Skeletal muscle tissue (tissue), 4 donors: Measurements from ENCODE around the gene OPN4. TPM values are rescaled to one million over a fixed set of nuclear protein-coding genes. Genes with fewer than 3 reads are reported as not detected.
"Not testable (repeated sequence)": the region's sequence is repeated elsewhere in the genome, so short reads cannot be mapped to it uniquely, and the experiment has no call there.

ENCODE experiments used
- H3K27ac ChIP-seq: one replicate; pipeline ENCODE4 v1.7.0; 2013; ENCODE audit warnings: mild to moderate bottlenecking, low read depth, low read length, inconsistent platforms
- H3K27me3 ChIP-seq, 3 donors: one replicate each; pipeline ENCODE4 v1.7.0; 2013; ENCODE audit warnings: low read length in 3 of 3; ENCODE audit not compliant: control insufficient read depth in 3 of 3, insufficient read depth in 3 of 3
- H3K36me3 ChIP-seq, 3 donors: one replicate each; pipeline ENCODE4 v1.7.0; 2013; ENCODE audit warnings: low read length in 3 of 3; ENCODE audit not compliant: control insufficient read depth in 3 of 3, insufficient read depth in 3 of 3
- H3K4me1 ChIP-seq, 3 donors: one replicate each; pipeline ENCODE4 v1.7.0; 2013; ENCODE audit warnings: low read length in 3 of 3, mild to moderate bottlenecking in 3 of 3; ENCODE audit not compliant: control insufficient read depth in 3 of 3, insufficient read depth in 3 of 3
- H3K4me3 ChIP-seq, 3 donors: one replicate each; pipeline ENCODE4 v1.7.0; 2013; ENCODE audit warnings: low read length in 3 of 3
- H3K9ac ChIP-seq, 3 donors: one replicate each; pipeline ENCODE4 v1.7.0; 2013; ENCODE audit warnings: low read length in 3 of 3, mild to moderate bottlenecking in 3 of 3, moderate library complexity in 2 of 3, low read depth in 1 of 3
- H3K9me3 ChIP-seq, 3 donors: one replicate each; pipeline ENCODE4 v1.7.0; 2013; ENCODE audit warnings: low read length in 3 of 3; ENCODE audit not compliant: control insufficient read depth in 3 of 3
- total RNA-seq: library from RNA; depleted of rRNA; stranded (reverse); fragments of >200 nt; gene quantifications from one replicate; pipeline ENCODE4 v1.2.3, GENCODE V29; 2014
- donor health status: Osteomylitis.

OPN4 gene
- total RNA-seq, 1 donor from 2014 or later = not detected

- H3K4me1 ChIP-seq = peaks cover 5 to 13% (median 9%) of the 10 kb centered on the region in 3 donors
- no peak overlapping the region for H3K27ac ChIP-seq
- H3K9ac ChIP-seq = peak overlapping the region; percentile 58 to 81 (median 68)
- no peaks in the 10 kb centered on the region for H3K9me3 ChIP-seq
- H3K27me3 ChIP-seq = no peaks in the 10 kb centered on the region
- H3K36me3 ChIP-seq = no peaks in the 10 kb centered on the region
- peak overlapping the region; percentile 46 to 75 (median 66) for H3K4me3 ChIP-seq
These were observed 22.1 kb upstream of the OPN4 start for GRCh38 chr10:86632009-86632800.

GRCh38 chr10:86632951-86633350 is 21.4 kb upstream of the OPN4 start:
- Histone ChIP-seq H3K27ac (no peak overlapping the region), H3K4me1 (peaks cover 5 to 13% (median 9%) of the 10 kb centered on the region in 3 donors), H3K9ac (no peak overlapping the region), H3K9me3 (no peaks in the 10 kb centered on the region), H3K36me3 (no peaks in the 10 kb centered on the region), H3K27me3 (no peaks in the 10 kb centered on the region), H3K4me3 (no peak overlapping the region)

- Histone ChIP-seq H3K4me1 (peaks cover under 1 to 10% (median 4%) of the 10 kb centered on the region in 3 donors), H3K27me3 (no peaks in the 10 kb centered on the region), H3K9ac (no peak overlapping the region), H3K9me3 (no peaks in the 10 kb centered on the region), H3K4me3 (no peak overlapping the region), H3K27ac (no peak overlapping the region), H3K36me3 (no peaks in the 10 kb centered on the region)
These were observed 18.9 kb upstream of the OPN4 start for GRCh38 chr10:86635402-86635801.

GRCh38 chr10:86636311-86636710 is 18.0 kb upstream of the OPN4 start:
- H3K27ac ChIP-seq = no peak overlapping the region
- no peaks in the 10 kb centered on the region for H3K27me3 ChIP-seq
- H3K36me3 ChIP-seq = no peaks in the 10 kb centered on the region
- no peaks in the 10 kb centered on the region for H3K9me3 ChIP-seq
- no peak overlapping the region for H3K4me3 ChIP-seq
- H3K9ac ChIP-seq = no peak overlapping the region
- peaks cover 0 to 9% (median 3%) of the 10 kb centered on the region in 3 donors for H3K4me1 ChIP-seq

- Histone ChIP-seq H3K27ac (no peak overlapping the region), H3K27me3 (no peaks in the 10 kb centered on the region), H3K9ac (no peak overlapping the region), H3K4me1 (peaks cover 13 to 18% (median 14%) of the 10 kb centered on the region in 3 donors), H3K9me3 (no peaks in the 10 kb centered on the region), H3K4me3 (no peak overlapping the region), H3K36me3 (no peaks in the 10 kb centered on the region)
These were observed 12.3 kb upstream of the OPN4 start for GRCh38 chr10:86642021-86642420.

- Histone ChIP-seq H3K4me3 (no peak overlapping the region), H3K9me3 (no peaks in the 10 kb centered on the region), H3K4me1 (peaks cover 13 to 18% (median 14%) of the 10 kb centered on the region in 3 donors), H3K27ac (peak overlapping the region; percentile 34), H3K27me3 (no peaks in the 10 kb centered on the region), H3K36me3 (no peaks in the 10 kb centered on the region), H3K9ac (peak overlapping the region in 1 of 3 donors; percentile 55)
These were observed 11.8 kb upstream of the OPN4 start for GRCh38 chr10:86642499-86642898.

- no peaks in the 10 kb centered on the region for H3K36me3 ChIP-seq
- H3K27me3 ChIP-seq = no peaks in the 10 kb centered on the region
- no peaks in the 10 kb centered on the region for H3K9me3 ChIP-seq
- H3K4me1 ChIP-seq = peaks cover 23 to 29% (median 25%) of the 10 kb centered on the region in 3 donors
- no peak overlapping the region for H3K4me3 ChIP-seq
- peak overlapping the region; percentile 19 for H3K27ac ChIP-seq
- no peak overlapping the region for H3K9ac ChIP-seq
These were observed 10.1 kb upstream of the OPN4 start for GRCh38 chr10:86644152-86644793.

- Histone ChIP-seq H3K27ac (peak overlapping the region; percentile 19), H3K9ac (no peak overlapping the region), H3K4me1 (peaks cover 30 to 35% (median 31%) of the 10 kb centered on the region in 3 donors), H3K4me3 (no peak overlapping the region), H3K27me3 (no peaks in the 10 kb centered on the region), H3K36me3 (no peaks in the 10 kb centered on the region), H3K9me3 (no peaks in the 10 kb centered on the region)
These were observed 9.4 kb upstream of the OPN4 start for GRCh38 chr10:86644794-86645445.

- H3K4me3 ChIP-seq, H3K9me3 ChIP-seq, H3K27me3 ChIP-seq, H3K27ac ChIP-seq, H3K9ac ChIP-seq, H3K36me3 ChIP-seq: not testable (repeated sequence)
- peaks cover 37 to 43% (median 38%) of the 10 kb centered on the region in 3 donors for H3K4me1 ChIP-seq
These were observed 8.7 kb upstream of the OPN4 start for GRCh38 chr10:86645621-86646165.
